ENCODE data around the gene DCANP1. TPM values are rescaled to one million over a fixed set of nuclear protein-coding genes. Genes with fewer than 3 reads are reported as not detected.

Gene DCANP1
- total and polyA plus RNA-seq, 9 of the 15 experiments (the other 6 are each of a cell fraction or from before 2014, with no cell fraction given), result not detected

DNA sequence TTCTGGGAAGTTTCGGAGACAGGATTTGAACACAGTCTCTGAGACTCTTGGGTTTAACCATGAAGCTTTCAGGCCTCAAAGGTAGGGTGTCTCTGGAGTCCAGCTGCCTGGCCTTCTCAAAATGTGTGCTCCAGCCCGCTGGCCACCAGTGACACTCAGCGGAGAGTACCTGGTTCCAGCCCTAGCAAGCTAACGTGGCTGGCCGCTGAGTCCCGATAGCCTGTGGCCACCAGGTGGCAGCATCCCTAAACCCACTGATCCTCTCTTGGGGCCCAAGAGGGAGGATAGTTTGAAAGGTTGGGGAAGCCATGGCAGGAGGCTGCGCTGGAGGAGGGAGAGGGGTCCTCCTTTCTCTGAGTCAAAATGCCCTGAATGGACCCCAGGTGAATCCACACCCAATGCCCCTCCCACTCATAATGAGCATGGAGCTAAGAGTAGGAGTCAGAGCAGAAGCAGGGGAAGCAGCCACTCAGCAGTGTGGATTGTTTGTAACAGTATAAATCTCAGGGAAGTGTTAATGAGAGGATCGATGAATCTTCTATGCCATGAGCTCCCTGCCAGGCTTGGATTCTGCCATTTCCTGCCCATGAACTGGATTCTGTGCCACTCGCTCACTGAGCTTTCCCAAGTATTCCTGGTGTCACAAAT is 10.4 kb upstream of the DCANP1 start (continued):
- TF ChIP-seq BMI1 (IDR thresholded peaks at IDR 0.05; ENCODE audit: low read length) (no peak), ZFX (CRISPR knock-in tag; IDR thresholded peaks at IDR 0.05) (no peak), KLF6 (CRISPR knock-in tag; IDR thresholded peaks at IDR 0.05; ENCODE audit: borderline replicate concordance) (no peak), ZNF778 (CRISPR knock-in tag; IDR thresholded peaks at IDR 0.05) (no peak), ZNF140 (CRISPR knock-in tag; IDR thresholded peaks at IDR 0.05) (no peak), NR1H2 (CRISPR knock-in tag; IDR thresholded peaks at IDR 0.05) (no peak), FOXP1 (CRISPR knock-in tag; IDR thresholded peaks at IDR 0.05) (no peak), HMGN3 (IDR thresholded peaks at IDR 0.05; ENCODE audit: borderline replicate concordance, extremely low read depth, insufficient read length, low read depth, low read length) (no peak), FOXK2 (conservative IDR thresholded peaks at IDR 0.05 in 1 of 2, IDR thresholded peaks at IDR 0.05 in 1 of 2; ENCODE audit: low read depth in 2 of 2) (no peak), PHF21A (IDR thresholded peaks at IDR 0.05; ENCODE audit: borderline replicate concordance, low read depth) (no peak), JUNB (CRISPR knock-in tag; conservative IDR thresholded peaks at IDR 0.05) (no peak), NCOA2 (IDR thresholded peaks at IDR 0.05; ENCODE audit: partially characterized antibody in 2 of 2) (no peak), RBBP5 (IDR thresholded peaks at IDR 0.05; ENCODE audit: borderline replicate concordance, insufficient read depth, low read length, poor library complexity, severe bottlenecking) (peak; percentile 28), MTA3 (IDR thresholded peaks at IDR 0.05; ENCODE audit: borderline replicate concordance) (no peak), DNMT1 (IDR thresholded peaks at IDR 0.05) (no peak), ASH1L (IDR thresholded peaks at IDR 0.05; ENCODE audit: borderline replicate concordance, low read depth, partially characterized antibody) (no peak), PRMT5 (CRISPR knock-in tag; IDR thresholded peaks at IDR 0.05) (no peak), ZNF124 (CRISPR knock-in tag; IDR thresholded peaks at IDR 0.05) (no peak), PRPF4 (IDR thresholded peaks at IDR 0.05; ENCODE audit: insufficient read depth, low read depth, low read length, poor library complexity, severe bottlenecking) (no peak), ZBTB17 (CRISPR knock-in tag; IDR thresholded peaks at IDR 0.05) (peak; percentile 74), ZNF146 (CRISPR knock-in tag; IDR thresholded peaks at IDR 0.05; ENCODE audit: unreplicated experiment) (no peak)
- TF ChIP-seq, protein P1, sequence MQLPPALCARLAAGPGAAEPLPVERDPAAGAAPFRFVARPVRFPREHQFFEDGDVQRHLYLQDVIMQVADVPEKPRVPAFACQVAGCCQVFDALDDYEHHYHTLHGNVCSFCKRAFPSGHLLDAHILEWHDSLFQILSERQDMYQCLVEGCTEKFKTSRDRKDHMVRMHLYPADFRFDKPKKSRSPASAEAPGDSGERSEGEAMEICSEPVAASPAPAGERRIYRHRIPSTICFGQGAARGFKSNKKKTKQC (CRISPR knock-in tag; IDR thresholded peaks at IDR 0.05), result no peak
- TF ChIP-seq, protein P2, sequence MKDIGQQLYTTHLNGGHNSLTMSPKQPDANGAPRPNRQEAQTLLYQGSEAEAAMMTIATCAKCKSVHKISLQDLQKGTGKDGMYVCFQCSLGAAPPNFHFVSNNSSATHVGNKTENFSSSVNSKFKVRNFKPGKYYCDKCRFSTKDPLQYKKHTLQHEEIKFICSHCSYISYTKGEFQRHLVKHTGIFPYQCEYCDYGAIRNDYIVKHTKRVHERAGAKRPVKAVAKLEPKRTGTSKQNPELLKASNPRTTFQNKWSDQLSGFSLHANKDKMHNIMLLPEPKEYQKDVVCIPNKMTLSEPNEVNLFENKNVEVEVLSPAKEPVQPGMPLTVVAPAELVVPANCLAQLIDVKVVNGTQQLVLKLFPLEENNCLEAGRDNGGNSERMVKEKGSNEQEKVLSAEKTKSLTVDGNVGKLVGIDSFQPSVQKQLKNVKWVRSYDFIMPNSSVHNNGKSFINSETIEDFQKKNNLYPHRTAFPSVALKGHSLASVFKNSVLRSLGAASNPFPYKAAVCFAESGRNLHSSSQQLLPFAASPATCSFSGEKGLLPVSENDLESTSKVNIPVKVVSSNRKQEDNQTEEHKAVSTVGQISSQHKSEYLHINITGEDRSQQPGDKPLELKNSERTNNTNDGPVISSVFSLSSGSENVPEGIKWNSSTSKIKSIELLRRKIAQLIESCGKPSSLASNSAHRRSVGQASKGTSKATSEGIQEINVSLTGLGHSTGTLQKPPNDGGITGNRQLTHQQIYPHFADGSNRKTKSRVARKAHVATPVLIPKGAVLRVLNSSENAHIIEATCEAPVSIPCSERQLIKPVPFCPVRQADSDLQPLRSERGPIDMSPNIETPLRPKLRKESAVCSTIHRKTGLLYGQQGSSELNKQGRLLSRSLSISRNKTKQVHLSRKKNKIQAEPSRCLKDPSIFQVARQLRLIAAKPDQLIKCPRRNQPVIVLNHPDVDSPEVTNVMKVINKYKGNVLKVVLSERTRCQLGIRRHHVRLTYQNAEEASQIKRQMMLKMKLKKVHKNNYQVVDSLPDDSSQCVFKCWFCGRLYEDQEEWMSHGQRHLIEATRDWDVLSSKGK (CRISPR knock-in tag; IDR thresholded peaks at IDR 0.05), result no peak
- TF ChIP-seq, protein P3, sequence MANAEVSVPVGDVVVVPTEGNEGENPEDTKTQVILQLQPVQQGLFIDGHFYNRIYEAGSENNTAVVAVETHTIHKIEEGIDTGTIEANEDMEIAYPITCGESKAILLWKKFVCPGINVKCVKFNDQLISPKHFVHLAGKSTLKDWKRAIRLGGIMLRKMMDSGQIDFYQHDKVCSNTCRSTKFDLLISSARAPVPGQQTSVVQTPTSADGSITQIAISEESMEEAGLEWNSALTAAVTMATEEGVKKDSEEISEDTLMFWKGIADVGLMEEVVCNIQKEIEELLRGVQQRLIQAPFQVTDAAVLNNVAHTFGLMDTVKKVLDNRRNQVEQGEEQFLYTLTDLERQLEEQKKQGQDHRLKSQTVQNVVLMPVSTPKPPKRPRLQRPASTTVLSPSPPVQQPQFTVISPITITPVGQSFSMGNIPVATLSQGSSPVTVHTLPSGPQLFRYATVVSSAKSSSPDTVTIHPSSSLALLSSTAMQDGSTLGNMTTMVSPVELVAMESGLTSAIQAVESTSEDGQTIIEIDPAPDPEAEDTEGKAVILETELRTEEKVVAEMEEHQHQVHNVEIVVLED (CRISPR knock-in tag; IDR thresholded peaks at IDR 0.05), result no peak
